Epithelial cell of esophagus (primary cell): Measurements from ENCODE around the gene TNNT2.

Source experiments
- DNase-seq: peaks from one replicate; pipeline ENCODE4 v3.0.0; 2010; ENCODE audit warnings: low read depth
- H3K4me3 ChIP-seq: 2 replicates; pipeline ENCODE4 v1.5.1; 2011; ENCODE audit warnings: mild to moderate bottlenecking, low read length, control low read depth
- TF ChIP-seq, protein P1 (sequence below): IDR thresholded peaks from 2 replicates; pipeline ENCODE4 v1.5.1; 2011; ENCODE audit warnings: low read depth, mild to moderate bottlenecking, low read length, control low read depth, inconsistent platforms; ENCODE audit not compliant: insufficient read depth; ENCODE audit errors: missing control alignments

TNNT2 gene

GRCh38 chr1:201356701-201357100, 20.8 kb downstream of the TNNT2 start:
- no peak for DNase-seq
- TF ChIP-seq, protein P1, sequence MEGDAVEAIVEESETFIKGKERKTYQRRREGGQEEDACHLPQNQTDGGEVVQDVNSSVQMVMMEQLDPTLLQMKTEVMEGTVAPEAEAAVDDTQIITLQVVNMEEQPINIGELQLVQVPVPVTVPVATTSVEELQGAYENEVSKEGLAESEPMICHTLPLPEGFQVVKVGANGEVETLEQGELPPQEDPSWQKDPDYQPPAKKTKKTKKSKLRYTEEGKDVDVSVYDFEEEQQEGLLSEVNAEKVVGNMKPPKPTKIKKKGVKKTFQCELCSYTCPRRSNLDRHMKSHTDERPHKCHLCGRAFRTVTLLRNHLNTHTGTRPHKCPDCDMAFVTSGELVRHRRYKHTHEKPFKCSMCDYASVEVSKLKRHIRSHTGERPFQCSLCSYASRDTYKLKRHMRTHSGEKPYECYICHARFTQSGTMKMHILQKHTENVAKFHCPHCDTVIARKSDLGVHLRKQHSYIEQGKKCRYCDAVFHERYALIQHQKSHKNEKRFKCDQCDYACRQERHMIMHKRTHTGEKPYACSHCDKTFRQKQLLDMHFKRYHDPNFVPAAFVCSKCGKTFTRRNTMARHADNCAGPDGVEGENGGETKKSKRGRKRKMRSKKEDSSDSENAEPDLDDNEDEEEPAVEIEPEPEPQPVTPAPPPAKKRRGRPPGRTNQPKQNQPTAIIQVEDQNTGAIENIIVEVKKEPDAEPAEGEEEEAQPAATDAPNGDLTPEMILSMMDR, result no peak
- H3K4me3 ChIP-seq, result no peak overlapping the region

GRCh38 chr1:201356236-201356635, 21.2 kb downstream of the TNNT2 start:
- H3K4me3 ChIP-seq, result no peak overlapping the region
- TF ChIP-seq, protein P1, result no peak
- DNase-seq, result no peak

- no peak for DNase-seq
These were observed 22.0 kb downstream of the TNNT2 start for GRCh38 chr1:201355471-201355870.

GRCh38 chr1:201354901-201355295, 22.6 kb downstream of the TNNT2 start:
- DNase-seq, result no peak
- H3K4me3 ChIP-seq, result no peak overlapping the region
- TF ChIP-seq, protein P1, result no peak

More at GRCh38 chr1:201355471-201355870, 22.0 kb downstream of the TNNT2 start:
- no peak overlapping the region for H3K4me3 ChIP-seq
- TF ChIP-seq, protein P1, result no peak

DNA sequence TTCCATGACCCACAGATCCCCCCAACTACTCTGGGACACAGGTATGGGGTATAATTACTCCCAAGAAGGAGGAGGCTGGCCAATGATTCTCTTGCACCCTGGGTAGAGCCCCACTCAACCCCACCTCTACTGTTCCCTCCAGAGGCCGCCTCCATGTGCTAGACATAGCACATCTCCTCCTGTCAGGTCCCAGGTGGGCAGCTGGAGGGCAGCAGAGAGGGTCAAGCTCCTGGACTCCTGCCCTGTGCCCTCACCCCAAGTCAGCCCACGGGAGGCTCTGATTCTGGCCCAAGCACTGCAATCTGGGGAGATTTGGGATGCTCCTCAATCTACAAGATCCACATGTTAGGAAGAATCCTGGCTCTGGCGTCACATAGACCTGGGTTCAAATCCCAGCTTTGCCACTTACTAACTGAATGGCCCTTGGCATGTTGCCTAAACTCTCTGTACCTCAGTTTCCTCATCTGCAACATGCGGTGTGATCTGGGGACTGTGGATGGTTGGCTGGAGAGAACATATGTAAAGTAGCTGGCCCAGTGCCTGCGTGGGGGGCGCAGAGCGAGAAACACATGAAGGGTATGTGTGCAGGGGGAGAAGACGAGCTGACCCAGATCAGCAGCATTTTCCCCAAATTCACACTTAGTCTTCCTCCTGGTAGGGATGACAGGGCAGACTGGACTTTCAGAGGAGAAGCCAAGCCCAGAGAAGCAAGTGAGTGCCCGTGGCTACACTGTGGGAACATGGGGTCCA, 23.2 kb downstream of the TNNT2 start:
- TF ChIP-seq, protein P1, result no peak
- no peak for DNase-seq
- no peak overlapping the region for H3K4me3 ChIP-seq

GRCh38 chr1:201353186-201353940, 24.1 kb downstream of the TNNT2 start:
- DNase-seq, result peak; percentile 79
- TF ChIP-seq, protein P1, result no peak
- H3K4me3 ChIP-seq, result no peak overlapping the region

DNA sequence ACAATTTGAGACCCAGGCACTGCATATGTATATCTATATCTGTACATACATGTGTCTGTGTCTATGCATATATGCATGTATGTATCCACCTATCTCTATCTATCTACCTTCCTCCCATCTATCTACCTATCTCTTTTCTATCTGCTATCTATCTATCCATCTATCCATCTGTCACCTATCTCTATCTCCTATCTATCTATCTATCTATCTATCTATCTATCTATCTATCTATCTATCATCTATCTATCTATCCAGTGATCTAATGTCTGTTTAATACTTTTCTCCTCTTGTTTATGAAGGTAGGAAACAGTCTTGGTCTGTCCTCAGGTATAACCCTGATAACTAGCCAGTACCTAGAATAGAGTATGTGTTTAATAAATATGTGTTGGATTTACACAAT, 25.9 kb downstream of the TNNT2 start:
- DNase-seq, result no peak
- TF ChIP-seq, protein P1, result no peak
- no peak overlapping the region for H3K4me3 ChIP-seq
